GM12873 (cell line): ENCODE data around the gene MMP24OS.

Experiments
- CTCF ChIP-seq: IDR thresholded peaks from 2 replicates; pipeline ENCODE4 v1.5.1; 2012; ENCODE audit warnings: low read depth, mild to moderate bottlenecking, moderate library complexity, low read length, control low read depth; ENCODE audit not compliant: insufficient read depth; ENCODE audit errors: missing control alignments

The MMP24OS gene

DNA sequence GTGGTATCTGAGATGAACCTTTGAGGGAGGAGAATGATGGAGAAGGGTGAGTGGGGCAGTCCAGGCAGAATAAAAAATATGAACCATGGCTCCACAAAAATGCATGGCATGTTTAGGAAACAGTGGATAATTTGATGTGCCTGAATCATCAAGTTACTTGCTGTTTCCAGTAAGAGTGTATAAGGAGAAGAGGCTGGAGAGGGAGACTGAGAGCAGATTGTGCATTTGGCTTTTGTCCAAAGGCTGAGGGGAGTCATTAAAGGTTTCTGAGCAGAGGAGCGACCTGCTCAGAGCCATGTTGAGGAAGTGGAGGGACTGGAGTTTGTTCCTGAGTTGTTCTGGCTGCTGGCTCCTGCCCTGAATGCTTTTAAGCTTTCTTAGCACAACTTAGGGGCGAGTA lies 45.3 kb downstream of the MMP24OS start:
- TF ChIP-seq CTCF: no peak

GRCh38 chr20:35226884-35227681 lies 50.8 kb downstream of the MMP24OS start:
- TF ChIP-seq CTCF: no peak
